ENCODE measurements around the gene RUFY2.

RUFY2 gene

GRCh38 chr10:68365611-68366010 is 41.5 kb downstream of the RUFY2 start:
- in situ Hi-C loops (cut with HindIII; ENCODE audit: low sequenced_read_pairs) = no loop called here

DNA sequence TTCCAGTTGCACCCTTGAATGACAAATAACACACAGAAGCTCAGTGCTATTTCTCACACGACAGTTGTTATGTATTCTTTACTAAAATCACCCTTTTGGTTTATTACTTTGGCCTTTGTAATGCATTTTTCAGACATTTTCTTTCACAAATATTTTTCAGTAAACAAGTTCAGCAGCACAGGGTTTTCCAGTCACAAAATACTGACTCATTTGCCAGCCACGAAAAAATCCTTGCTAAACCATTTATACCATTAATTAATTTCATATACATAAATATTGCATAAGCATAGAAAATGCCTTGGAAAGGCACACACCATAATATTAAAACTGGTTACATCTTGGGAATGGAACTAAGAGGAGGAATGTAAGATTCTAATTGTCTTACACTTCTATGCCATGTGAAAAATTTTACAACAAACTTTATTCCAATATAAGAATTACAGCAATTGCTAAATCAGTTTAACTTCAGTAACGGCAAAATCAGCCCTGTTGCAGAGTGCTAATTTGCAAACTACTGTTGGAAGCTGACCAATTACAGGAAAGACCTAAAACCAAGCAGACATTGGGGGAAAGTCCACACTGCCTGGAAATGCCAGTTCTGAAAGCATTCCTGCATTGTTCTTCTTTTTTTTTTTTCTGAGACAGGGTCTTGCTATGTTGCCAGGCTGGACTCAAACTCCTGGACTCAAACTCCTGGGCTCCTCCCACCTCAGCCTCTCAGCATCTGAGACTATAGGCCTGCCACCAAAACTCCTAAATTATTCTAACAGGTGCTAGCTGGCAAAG is 42.8 kb downstream of the RUFY2 start:
- in situ Hi-C loops (cut with HindIII; ENCODE audit: low sequenced_read_pairs) = no loop called here

- in situ Hi-C loops (cut with HindIII; ENCODE audit: low sequenced_read_pairs) = no loop called here
These were observed 44.5 kb downstream of the RUFY2 start for GRCh38 chr10:68362590-68362989.

DNA sequence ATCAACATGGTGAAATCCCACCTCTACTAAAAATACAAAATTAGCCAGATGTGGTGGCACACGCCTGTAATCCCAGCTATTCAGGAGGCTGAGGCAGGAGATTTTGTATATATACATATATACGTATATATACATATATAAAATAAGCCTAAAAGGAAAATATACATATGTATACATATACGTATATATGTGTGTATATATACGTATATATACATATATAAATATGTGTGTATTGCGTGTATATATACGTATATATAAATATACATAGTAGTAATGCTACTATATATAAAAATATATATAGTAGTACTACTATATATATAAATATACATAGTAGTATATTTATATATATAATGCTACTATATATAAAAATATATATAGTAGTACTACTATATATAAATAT is 47.9 kb downstream of the RUFY2 start:
- in situ Hi-C loops (cut with HindIII; ENCODE audit: low sequenced_read_pairs) = no loop called here

DNA sequence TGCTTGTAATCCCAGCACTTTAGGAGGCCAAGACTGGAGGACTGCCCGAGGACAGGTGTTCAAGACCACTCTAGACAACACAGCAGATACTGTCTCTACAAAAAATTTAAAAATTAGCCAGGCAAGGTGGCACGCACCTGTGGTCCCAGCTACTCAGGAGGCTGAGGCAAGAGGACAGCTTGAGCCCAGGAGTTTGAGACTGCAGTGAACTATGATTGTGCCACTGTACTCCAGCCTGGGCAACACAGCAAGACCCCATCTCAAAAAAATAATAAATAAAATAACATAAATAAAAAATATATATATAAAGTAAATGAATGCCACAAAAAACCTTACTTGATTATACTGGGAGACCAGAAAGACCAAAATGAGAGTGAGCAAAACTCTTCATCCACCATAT is 53.5 kb downstream of the RUFY2 start:
- in situ Hi-C loops (cut with HindIII; ENCODE audit: low sequenced_read_pairs) = no loop called here

DNA sequence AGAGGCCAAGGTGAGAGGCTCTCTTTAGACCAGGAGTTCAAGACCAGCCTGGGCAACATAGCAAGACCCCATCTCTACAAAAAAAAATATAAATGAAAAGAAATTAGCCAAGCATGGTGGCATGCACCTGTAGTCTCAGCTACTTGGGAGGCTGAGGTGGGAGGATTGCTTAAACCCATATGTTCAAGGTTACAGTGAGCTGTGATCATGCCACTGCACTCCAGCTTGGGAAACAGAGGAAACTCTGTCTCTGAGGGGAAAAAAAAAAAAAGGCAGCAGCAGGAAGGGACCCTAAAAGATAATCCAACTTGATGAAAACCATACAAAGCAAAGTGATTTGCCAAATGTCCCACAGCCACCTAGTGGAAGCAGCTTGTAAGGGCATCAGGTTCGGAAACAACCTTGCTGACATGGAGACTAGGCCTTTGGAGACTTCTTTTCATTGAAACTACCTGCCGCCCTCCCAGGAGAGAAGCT is 58.8 kb downstream of the RUFY2 start:
- in situ Hi-C loops (cut with HindIII; ENCODE audit: low sequenced_read_pairs) = no loop called here

DNA sequence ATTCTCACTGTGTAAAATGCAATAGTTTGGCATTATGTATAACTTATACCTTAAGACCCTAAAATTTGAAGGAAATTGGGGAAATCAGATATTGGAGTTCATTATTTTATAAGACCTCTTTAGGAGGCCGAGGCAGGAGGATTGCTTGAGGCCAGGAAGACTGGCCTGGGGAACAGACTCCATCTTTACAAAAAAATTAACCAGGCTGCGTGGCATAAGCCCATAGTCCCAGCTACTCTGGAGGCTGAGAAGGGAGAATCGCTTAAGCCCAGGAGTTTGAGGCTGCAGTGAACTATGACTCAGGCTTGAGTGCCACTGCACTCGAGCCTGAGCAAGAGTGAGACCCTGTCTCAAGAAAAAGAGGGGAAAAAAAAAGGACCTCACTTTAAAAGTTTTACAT is 60.3 kb downstream of the RUFY2 start:
- in situ Hi-C loops (cut with HindIII; ENCODE audit: low sequenced_read_pairs) = no loop called here

DNA sequence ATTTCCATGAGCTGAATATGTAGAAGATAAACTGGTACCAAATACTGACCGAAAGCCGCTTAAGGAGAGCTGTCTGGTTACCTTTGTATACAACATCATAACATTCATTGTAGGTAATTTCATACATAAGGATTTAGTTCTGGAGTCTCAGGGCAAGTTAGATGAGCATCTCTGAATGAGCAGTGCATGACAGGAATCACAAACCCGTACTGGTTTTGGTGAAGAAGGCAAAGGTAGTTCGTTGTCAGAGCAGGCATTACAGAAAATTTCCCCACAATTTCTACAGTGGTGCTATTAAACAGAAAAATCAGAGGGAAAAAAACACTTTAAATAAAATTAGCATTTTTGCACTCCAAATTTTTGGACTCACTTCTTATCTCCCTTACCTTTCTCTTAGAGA is 61.5 kb downstream of the RUFY2 start:
- in situ Hi-C loops (cut with HindIII; ENCODE audit: low sequenced_read_pairs) = no loop called here

DNA sequence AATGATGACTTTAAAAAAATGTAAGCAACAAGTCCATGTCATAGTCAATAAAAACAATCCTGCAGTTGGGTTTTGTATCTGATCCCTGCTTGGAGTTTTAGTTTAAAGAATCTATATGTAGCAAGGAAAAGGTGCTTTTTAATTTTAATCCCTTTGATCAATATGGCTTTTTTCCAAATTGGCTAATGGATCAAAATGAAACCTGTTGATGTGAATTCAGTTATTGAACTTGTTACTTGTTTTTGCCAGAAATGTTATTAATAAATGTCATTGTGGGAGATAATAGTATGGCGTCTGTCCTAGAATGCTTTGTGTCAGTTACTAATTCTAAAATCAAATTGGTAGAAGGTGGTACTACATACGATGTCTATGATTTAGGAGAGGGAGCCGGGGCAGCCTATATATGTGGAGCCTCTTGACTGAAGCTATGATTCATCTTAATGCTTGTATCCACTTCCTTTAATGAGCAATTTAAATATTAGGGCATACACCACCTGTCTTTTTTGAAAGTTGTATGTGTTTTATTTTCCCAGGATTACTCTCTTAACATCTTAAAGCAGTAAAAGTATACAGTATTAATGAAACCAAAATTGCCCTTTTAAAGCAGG is 64.1 kb downstream of the RUFY2 start:
- in situ Hi-C loops (cut with HindIII; ENCODE audit: low sequenced_read_pairs) = no loop called here

GRCh38 chr10:68340358-68341080 is 66.6 kb downstream of the RUFY2 start:
- in situ Hi-C loops (cut with HindIII; ENCODE audit: low sequenced_read_pairs) = no loop called here

DNA sequence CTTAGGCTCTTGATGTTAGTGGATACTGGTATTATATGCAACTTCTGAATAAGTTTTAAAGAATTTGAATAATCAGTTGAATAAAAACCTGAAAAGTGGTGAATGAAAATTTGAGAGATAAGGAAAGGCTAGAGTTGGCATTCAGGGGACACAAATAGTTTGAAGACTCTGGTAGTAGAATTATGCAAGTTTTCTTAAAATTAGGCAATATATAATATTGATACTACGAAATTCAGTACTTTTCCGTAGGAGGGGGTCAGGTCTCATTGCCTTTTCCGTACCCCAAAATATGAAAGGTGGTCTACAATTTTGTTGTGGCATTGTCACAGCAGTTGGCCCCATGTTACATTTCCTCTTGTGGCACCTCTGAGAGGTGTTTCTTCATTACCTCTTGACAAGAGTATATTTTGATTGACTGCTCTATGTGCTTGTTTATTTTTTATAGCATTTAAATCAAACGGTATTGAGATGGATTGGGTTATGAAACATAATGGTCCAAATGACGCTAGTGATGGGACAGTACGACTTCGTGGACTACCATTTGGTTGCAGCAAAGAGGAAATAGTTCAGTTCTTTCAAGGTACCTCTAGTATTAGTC is 70.2 kb downstream of the RUFY2 start:
- in situ Hi-C loops (cut with HindIII; ENCODE audit: low sequenced_read_pairs) = no loop called here

- in situ Hi-C loops (cut with HindIII; ENCODE audit: low sequenced_read_pairs) = no loop called here
These were observed 72.2 kb downstream of the RUFY2 start for GRCh38 chr10:68334672-68335467.

- in situ Hi-C loops (cut with HindIII; ENCODE audit: low sequenced_read_pairs) = no loop called here
These were observed 73.3 kb downstream of the RUFY2 start for GRCh38 chr10:68333440-68334431.

- in situ Hi-C loops (cut with HindIII; ENCODE audit: low sequenced_read_pairs) = no loop called here
These were observed 74.0 kb downstream of the RUFY2 start for GRCh38 chr10:68333058-68333395.

- in situ Hi-C loops (cut with HindIII; ENCODE audit: low sequenced_read_pairs) = no loop called here
These were observed 74.6 kb downstream of the RUFY2 start, which contains the start of gene PBLD for GRCh38 chr10:68332259-68333057. Gene PBLD (minus strand): TSS chr10:68332928. CDS start chr10:68306844, 26,084 bp downstream.

DNA sequence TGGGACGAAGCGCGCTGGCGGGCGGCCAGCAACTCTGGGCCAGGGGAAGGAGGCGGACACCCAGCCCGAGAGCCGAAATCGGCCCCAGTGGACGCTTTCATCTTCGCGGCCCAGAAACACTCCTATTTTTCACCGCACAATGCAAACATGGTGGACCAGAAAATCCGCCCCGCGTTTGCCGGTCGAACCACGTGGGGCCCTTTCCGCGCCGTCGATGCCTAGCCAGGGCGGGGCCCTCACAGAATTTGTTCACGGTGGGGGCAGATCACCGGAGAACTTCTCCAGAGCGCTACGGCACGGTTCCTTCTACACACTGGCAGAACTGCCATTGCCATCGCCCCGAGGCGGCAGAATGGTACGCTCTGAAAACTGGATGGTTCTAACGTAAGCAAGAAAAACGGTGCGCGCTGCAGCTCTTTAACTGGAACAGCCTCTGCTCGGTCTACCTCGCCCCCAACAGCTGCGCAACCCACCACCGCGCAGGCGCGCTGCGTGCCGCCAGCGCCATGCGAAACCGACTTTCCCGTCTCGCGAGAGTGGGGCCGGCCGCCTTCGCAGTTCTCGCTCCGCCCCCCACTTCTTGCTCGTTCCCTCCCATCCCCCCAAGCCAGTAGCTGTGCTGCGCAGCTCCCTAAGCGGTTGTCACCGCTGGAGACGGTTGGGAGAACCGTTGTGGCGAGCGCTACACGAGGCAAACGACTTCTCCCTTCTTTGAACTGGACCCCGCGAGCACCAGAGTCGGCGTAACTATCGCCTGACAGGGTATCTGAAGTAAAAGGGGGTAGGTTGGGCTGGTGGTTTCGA is 75.4 kb downstream of the RUFY2 start, which contains the start of gene HNRNPH3:
HNRNPH3 (plus strand) TSS at position 610 of the 804 bp plus-strand sequence. CDS start 5,158 bp downstream, outside the sequence.
- in situ Hi-C loops (cut with HindIII; ENCODE audit: low sequenced_read_pairs) = no loop called here

- in situ Hi-C loops (cut with HindIII; ENCODE audit: low sequenced_read_pairs) = no loop called here
These were observed 76.1 kb downstream of the RUFY2 start for GRCh38 chr10:68330852-68331454.
